CD4-positive, alpha-beta T cell treated with Interleukin-12 subunit alpha and Interleukin-12 subunit beta, for 1 hour (primary cell): ENCODE data around the gene SSX2.
"Not testable (repeated sequence)": the region's sequence is repeated elsewhere in the genome, so short reads cannot be mapped to it uniquely, and the experiment has no call there.

ENCODE experiments used
- DNase-seq: peaks from one replicate; pipeline ENCODE4 v3.0.0-alpha.2; 2020

Gene SSX2

GRCh38 chrX:52707078-52707477, at the start of gene SSX2:
Gene SSX2, minus strand, starts transcription at chrX:52707178. Its CDS starts 1,429 bp downstream, at chrX:52705749.
- not testable (repeated sequence) for DNase-seq

- not testable (repeated sequence) for DNase-seq
Measured at GRCh38 chrX:52750952-52751351, 44.0 kb upstream of the SSX2 start, which contains the start of gene SSX2B. Gene SSX2B, plus strand, starts transcription at chrX:52751252. Its CDS starts 1,429 bp downstream, at chrX:52752681.

- DNase-seq, result not testable (repeated sequence)
Measured at GRCh38 chrX:52692034-52692433, 14.9 kb downstream of the SSX2 start.

- not testable (repeated sequence) for DNase-seq
Measured at GRCh38 chrX:52662218-52662617, 44.8 kb downstream of the SSX2 start.

- DNase-seq, result not testable (repeated sequence)
Measured at GRCh38 chrX:52655475-52655874, 51.5 kb downstream of the SSX2 start.

GRCh38 chrX:52654800-52655199, 52.2 kb downstream of the SSX2 start, which contains the start of gene SSX7:
Gene SSX7, minus strand, starts transcription at chrX:52654900. Its CDS starts 1,428 bp downstream, at chrX:52653472.
- DNase-seq, result not testable (repeated sequence)

- not testable (repeated sequence) for DNase-seq
Measured at GRCh38 chrX:52650676-52651075, 56.3 kb downstream of the SSX2 start.

GRCh38 chrX:52648956-52649355, 58.0 kb downstream of the SSX2 start:
- not testable (repeated sequence) for DNase-seq
